IMR-90 (cell line): ENCODE measurements around the gene AJM1.

Experiments
- CEBPB ChIP-seq: IDR thresholded peaks from 2 replicates; pipeline ENCODE4 v1.6.1; 2012; ENCODE audit warnings: low read depth, low read length, improper control_type of control experiment
- CHD1 ChIP-seq: IDR thresholded peaks from 2 replicates; pipeline ENCODE4 v1.6.1; 2012; ENCODE audit warnings: low read depth, low read length, improper control_type of control experiment
- CTCF ChIP-seq: conservative IDR thresholded peaks from 2 replicates; pipeline ENCODE4 v1.5.1; 2012; ENCODE audit warnings: mild to moderate bottlenecking, low read depth, low read length, improper control_type of control experiment
- MAZ ChIP-seq: IDR thresholded peaks from 2 replicates; pipeline ENCODE4 v1.6.1; 2012; ENCODE audit warnings: low read depth, mild to moderate bottlenecking, low read length, improper control_type of control experiment, moderate library complexity, borderline replicate concordance
- MXI1 ChIP-seq: IDR thresholded peaks from 2 replicates; pipeline ENCODE4 v1.6.1; 2012; ENCODE audit warnings: low read depth, mild to moderate bottlenecking, low read length, moderate library complexity, borderline replicate concordance
- NFE2L2 ChIP-seq: fragments of 150-350 bp; IDR thresholded peaks from 2 replicates; pipeline ENCODE4 v1.6.1; 2016; ENCODE audit warnings: low read depth, mild to moderate bottlenecking, low read length
- POLR2A ChIP-seq: IDR thresholded peaks from 2 replicates; pipeline ENCODE4 v1.6.1; 2012; ENCODE audit warnings: mild to moderate bottlenecking, low read depth, low read length
- RAD21 ChIP-seq: IDR thresholded peaks from 2 replicates; pipeline ENCODE4 v1.6.1; 2012; ENCODE audit warnings: low read length, improper control_type of control experiment
- RFX5 ChIP-seq: IDR thresholded peaks from 2 replicates; pipeline ENCODE4 v1.8.0; 2012; ENCODE audit warnings: low read depth, mild to moderate bottlenecking, low read length, moderate library complexity
- USF2 ChIP-seq: fragments of 150-350 bp; IDR thresholded peaks from 2 replicates; pipeline ENCODE4 v1.6.1; 2017; ENCODE audit warnings: mild to moderate bottlenecking, antibody characterized with exemption, low read length, low read depth

GRCh38 chr9:136826188-136826541 lies 16.1 kb upstream of the AJM1 start:
- TF ChIP-seq POLR2A (no peak), CTCF (no peak), USF2 (no peak), RFX5 (no peak), CHD1 (no peak), CEBPB (no peak), MAZ (no peak), RAD21 (no peak), NFE2L2 (no peak), MXI1 (no peak)
